ENCODE data around the gene SSB. TPM values are rescaled to one million over a fixed set of nuclear protein-coding genes. Genes with fewer than 3 reads are reported as not detected.

The SSB gene
- total RNA-seq, 2 donors from 2014 or later = 66.8 to 105 TPM

DNA sequence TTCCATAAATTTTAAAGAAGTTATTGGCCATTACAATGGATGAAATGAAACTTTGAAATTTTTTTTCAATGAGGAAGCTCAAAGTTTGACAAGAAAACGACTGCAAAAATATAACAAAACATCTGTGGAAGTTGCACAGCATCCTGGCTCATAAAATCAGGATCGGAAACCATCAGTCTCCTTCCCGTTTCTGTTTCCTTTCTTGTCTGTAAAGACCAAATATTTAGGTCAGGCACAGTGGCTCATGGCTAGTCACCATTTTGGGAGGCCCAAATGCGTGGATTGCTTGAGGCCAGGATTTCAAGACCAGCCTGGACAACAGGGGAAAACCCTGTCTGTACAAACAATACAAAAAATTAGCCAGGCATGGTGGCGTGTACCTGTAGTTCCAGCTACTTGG lies 27.6 kb upstream of the SSB start:
- DNase-seq (ENCODE audit: low spot score) (no peak), ATAC-seq (no peak)
- Mint-ChIP-seq H3K36me3 (no peaks in the 10 kb centered on the region), H3K27me3 (no peaks in the 10 kb centered on the region), H3K9me3 (no peaks in the 10 kb centered on the region), H3K4me3 (no peak overlapping the region), H3K27ac (no peak overlapping the region), H3K4me1 (ENCODE audit: low read depth in 2 of 2) (peaks cover 9 to 12% of the 10 kb centered on the region in 2 donors)

DNA sequence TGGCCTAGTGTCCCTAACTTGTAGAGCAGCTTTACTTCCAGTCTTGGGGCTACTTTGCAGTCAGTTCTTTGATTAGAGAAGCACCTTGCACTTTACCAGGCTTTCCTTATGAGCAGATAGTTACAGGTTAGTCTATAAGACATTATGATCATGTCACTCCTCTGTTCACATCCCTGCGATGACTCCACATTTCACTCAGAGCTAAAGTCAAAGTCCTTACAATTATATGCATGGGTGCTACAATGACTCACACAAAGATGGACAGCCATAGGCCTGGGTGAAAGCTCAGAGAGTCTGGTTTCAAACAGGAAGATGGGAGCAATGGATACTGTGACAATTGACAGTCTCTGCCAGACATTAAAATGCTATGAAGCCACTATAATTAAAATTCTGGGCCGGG lies 27.1 kb upstream of the SSB start:
- Mint-ChIP-seq H3K36me3 (no peaks in the 10 kb centered on the region), H3K9me3 (no peaks in the 10 kb centered on the region), H3K27me3 (no peaks in the 10 kb centered on the region), H3K4me3 (no peak overlapping the region), H3K4me1 (ENCODE audit: low read depth in 2 of 2) (peaks cover 9 to 10% of the 10 kb centered on the region in 2 donors), H3K27ac (no peak overlapping the region)
- ATAC-seq = peak in 1 of 2 donors; percentile 34
- DNase-seq (ENCODE audit: low spot score) = no peak

DNA sequence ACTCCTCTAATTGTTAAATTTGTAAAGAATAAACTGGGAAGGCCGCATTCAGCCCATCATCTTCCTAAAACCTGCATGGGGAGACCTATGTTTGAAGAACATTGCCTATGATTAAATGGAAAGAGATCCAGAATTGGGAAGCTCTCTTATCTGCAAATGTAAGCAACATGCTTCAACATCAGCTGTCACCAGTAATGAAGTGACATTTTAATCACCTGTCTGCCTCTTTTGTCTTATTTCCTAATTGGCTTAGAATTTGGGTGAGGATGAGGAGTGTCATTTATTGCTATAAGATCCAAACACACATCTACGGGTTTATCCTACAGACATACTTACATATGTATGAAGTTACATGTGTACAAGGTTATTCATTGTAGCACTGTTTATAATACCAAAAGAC lies 26.0 kb upstream of the SSB start:
- Mint-ChIP-seq H3K36me3 (no peaks in the 10 kb centered on the region), H3K27me3 (no peaks in the 10 kb centered on the region), H3K4me1 (ENCODE audit: low read depth in 2 of 2) (peaks cover 0 to 4% of the 10 kb centered on the region in 2 donors), H3K4me3 (no peak overlapping the region), H3K27ac (no peak overlapping the region), H3K9me3 (no peaks in the 10 kb centered on the region)
- ATAC-seq (no peak), DNase-seq (ENCODE audit: low spot score) (no peak)

DNA sequence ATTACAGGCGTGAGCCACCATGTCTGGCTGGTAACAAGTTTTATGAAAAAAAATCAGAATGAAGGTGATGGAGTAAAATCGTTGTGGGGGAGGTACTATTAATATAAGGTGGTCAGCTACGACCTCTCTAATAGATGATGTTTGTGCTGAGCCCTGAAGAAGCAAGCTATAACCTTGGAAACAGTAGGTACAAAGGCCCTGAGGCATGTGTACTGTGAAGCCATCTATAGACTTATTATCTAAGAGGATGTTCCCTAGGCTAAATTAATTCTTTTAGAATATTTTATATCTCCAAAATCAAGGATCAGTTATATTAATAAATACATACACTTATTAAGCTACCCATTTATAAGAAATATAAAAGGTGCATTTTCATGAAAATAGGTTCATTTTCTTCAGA lies 23.3 kb upstream of the SSB start:
- H3K4me3 Mint-ChIP-seq = no peak overlapping the region
- no peaks in the 10 kb centered on the region for H3K36me3 Mint-ChIP-seq
- ATAC-seq (no peak), DNase-seq (ENCODE audit: low spot score) (no peak)
- no peaks in the 10 kb centered on the region for H3K9me3 Mint-ChIP-seq
- no peak overlapping the region for H3K27ac Mint-ChIP-seq
- H3K4me1 Mint-ChIP-seq (ENCODE audit: low read depth in 2 of 2) = no peaks in the 10 kb centered on the region
- no peaks in the 10 kb centered on the region for H3K27me3 Mint-ChIP-seq

DNA sequence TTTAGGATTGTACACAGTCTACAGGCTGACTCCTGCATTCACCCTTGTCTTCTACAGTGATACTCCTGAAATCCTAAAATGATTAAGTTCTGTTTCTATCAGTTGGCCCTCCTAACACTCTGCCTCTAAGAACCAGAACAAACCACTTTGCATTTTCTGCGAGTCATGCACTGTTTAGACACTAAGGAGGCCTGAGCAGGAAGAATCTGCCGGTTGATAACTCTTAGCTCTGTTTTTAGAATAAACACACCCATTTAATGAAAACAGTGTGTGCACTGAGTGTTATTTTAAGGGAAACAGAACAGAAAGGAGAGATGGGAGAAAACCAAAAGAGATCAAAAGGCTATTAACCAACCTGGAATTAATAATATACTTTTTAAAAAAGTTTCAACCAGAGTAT lies 22.9 kb upstream of the SSB start:
- Mint-ChIP-seq H3K9me3 (no peaks in the 10 kb centered on the region), H3K4me3 (no peak overlapping the region), H3K36me3 (no peaks in the 10 kb centered on the region), H3K4me1 (ENCODE audit: low read depth in 2 of 2) (no peaks in the 10 kb centered on the region), H3K27ac (no peak overlapping the region), H3K27me3 (no peaks in the 10 kb centered on the region)
- ATAC-seq (no peak), DNase-seq (ENCODE audit: low spot score) (no peak)

DNA sequence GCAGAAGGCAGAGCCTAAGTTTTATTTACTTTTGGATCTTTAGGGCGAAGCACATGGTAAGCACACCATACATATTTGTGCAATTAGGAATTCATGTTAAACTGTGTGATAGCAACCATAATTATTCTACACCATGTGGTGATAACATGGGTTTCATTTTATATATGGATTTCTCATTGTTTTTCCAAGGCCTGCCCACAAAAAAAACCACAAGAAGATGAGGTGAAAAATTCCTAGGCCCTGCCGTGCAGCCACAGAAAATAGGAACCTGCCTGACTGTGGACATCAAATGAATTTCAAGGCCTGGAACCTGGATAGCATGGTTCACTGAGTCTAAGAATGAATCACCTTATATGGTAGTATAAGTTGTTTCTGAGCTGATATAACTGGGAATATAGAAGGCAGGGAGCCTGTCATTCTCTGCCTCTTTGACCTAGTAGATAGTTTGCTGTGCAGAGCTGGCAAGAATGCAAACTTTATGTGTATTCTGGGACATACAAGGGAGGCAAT lies 22.4 kb upstream of the SSB start:
- DNase-seq (ENCODE audit: low spot score) = no peak
- no peak for ATAC-seq
- Mint-ChIP-seq H3K4me1 (ENCODE audit: low read depth in 2 of 2) (no peaks in the 10 kb centered on the region), H3K27ac (no peak overlapping the region), H3K4me3 (no peak overlapping the region), H3K9me3 (no peaks in the 10 kb centered on the region), H3K27me3 (no peaks in the 10 kb centered on the region), H3K36me3 (no peaks in the 10 kb centered on the region)

DNA sequence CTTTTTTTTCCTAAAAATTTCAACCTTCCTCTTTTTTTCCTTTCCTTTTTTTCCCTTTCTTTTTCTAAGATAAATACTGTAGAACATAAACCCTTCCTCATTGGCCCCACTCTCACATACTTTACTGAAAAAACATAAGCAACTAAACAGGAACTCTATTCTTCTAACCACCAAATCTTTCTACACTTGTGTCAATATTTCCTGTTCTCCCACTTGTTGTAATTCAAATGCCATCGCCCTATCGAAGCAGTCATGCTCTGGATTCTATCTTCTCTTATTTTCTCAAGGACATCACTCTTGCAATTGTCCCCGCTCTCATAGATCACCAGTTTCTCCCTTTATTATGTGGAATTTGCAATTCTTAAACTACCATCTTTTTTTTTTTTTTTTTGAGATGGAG lies 20.2 kb upstream of the SSB start:
- DNase-seq (ENCODE audit: low spot score) (no peak), ATAC-seq (no peak)
- no peaks in the 10 kb centered on the region for H3K9me3 Mint-ChIP-seq
- H3K36me3 Mint-ChIP-seq = no peaks in the 10 kb centered on the region
- H3K4me1 Mint-ChIP-seq (ENCODE audit: low read depth in 2 of 2) = no peaks in the 10 kb centered on the region
- no peaks in the 10 kb centered on the region for H3K27me3 Mint-ChIP-seq
- H3K27ac Mint-ChIP-seq = no peak overlapping the region
- H3K4me3 Mint-ChIP-seq = no peak overlapping the region

DNA sequence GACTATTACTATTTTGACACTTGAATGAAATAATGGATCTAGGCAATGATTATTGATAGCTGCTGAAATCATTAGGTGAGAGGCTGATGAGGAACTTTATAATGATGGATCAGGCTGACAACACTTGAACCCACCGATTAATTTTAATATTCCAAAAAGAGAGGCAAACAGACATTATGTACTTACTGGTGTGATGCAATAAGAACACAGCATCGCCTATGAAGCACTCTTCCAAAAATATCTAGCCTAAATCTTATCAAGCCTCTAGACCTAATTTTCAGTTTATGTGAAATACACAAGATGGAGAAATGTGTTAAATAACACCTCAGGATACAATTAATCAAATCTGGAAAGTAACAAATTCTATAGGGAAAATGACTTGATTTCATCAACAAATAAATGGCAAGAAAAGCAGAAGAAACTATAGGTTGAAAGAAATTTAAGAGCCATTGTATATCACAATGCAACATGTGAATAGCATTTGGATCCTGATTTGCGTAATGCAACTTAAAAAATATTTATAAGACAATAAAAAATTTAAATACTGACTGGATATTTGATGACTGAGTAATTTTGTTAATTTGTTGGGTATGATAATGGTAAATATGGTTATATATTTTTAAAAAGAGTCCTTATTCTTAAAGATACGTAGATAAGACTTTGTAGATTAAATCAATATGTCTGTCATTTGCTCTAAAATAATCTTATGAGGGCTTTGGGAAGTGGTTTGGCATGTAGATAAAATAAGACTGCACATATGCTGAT lies 17.2 kb upstream of the SSB start:
- no peak overlapping the region for H3K4me3 Mint-ChIP-seq
- no peaks in the 10 kb centered on the region for H3K9me3 Mint-ChIP-seq
- H3K27ac Mint-ChIP-seq = no peak overlapping the region
- no peaks in the 10 kb centered on the region for H3K27me3 Mint-ChIP-seq
- no peaks in the 10 kb centered on the region for H3K4me1 Mint-ChIP-seq (ENCODE audit: low read depth in 2 of 2)
- DNase-seq (ENCODE audit: low spot score) = no peak
- ATAC-seq = no peak
- no peaks in the 10 kb centered on the region for H3K36me3 Mint-ChIP-seq

DNA sequence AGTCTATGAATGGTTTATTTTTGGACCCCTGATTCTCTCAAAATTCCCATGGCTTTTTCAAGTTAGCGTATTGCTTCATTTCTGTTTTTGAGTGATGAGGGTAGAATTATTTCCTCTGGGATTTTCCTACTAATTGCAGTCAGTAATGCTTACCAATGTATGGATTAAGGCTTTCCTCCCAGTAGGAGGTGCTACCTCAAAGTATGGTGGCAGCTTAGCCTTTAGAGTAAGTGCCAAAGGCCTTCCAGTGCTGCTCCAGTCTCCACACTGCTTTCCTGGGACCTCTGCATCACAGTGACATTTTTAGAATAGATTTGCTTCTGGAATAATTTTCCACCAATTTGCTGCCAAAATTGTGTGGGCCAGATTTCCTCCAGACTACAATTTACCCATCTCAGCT lies 16.2 kb upstream of the SSB start:
- Mint-ChIP-seq H3K9me3 (no peaks in the 10 kb centered on the region), H3K36me3 (no peaks in the 10 kb centered on the region), H3K27me3 (peaks cover 0 to under 1% of the 10 kb centered on the region in 2 donors), H3K4me1 (ENCODE audit: low read depth in 2 of 2) (no peaks in the 10 kb centered on the region), H3K27ac (no peak overlapping the region), H3K4me3 (no peak overlapping the region)
- no peak for ATAC-seq
- no peak for DNase-seq (ENCODE audit: low spot score)

DNA sequence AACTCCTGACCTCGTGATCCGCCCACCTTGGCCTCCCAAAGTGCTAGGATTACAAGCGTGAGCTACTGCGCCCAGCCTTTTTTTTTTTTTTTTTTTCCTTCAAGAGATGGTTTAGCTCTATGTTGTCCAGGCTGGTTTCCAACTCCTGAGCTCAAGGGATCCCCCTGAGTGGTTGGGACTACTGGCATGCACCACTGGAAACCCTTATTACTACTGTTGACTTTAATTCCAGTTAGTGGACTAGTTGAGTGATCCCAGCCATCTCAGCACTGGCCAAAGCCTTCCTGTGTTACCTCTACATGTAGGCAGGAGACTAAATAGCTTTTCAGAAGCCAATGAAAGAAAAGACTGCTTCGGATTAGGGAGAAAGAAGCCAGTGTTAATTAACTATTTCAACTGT lies 8.1 kb upstream of the SSB start:
- DNase-seq (ENCODE audit: low spot score) (no peak), ATAC-seq (no peak)
- Mint-ChIP-seq H3K36me3 (no peaks in the 10 kb centered on the region), H3K27ac (no peak overlapping the region), H3K4me1 (ENCODE audit: low read depth in 2 of 2) (peaks cover 4 to 5% of the 10 kb centered on the region in 2 donors), H3K4me3 (no peak overlapping the region), H3K27me3 (peaks cover 19 to 25% of the 10 kb centered on the region in 2 donors), H3K9me3 (no peaks in the 10 kb centered on the region)

DNA sequence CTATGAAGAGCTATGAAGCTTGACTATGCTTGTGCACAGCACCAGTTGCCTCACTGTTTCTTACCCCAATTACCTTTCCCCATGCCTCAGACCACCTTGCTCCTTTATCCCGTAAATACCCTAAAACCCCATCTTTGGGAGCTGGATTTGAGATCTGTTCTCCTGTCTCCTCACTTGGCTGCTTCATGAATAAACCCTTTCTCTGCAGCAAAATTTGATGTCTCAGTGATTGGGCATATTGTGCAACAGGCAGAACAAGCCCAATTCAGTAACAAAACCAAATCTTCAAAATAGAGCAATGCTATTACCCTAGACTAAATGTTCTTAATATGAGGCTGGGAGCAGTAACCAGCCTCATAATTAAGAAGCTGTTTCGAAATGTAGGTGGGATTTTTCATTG lies 3.5 kb upstream of the SSB start:
- DNase-seq (ENCODE audit: low spot score) = no peak
- no peaks in the 10 kb centered on the region for H3K36me3 Mint-ChIP-seq
- ATAC-seq = no peak
- no peak overlapping the region for H3K4me3 Mint-ChIP-seq
- no peak overlapping the region for H3K27ac Mint-ChIP-seq
- H3K27me3 Mint-ChIP-seq = peaks cover 0 to 10% of the 10 kb centered on the region in 2 donors
- no peaks in the 10 kb centered on the region for H3K9me3 Mint-ChIP-seq
- peaks cover 8 to 12% of the 10 kb centered on the region in 2 donors for H3K4me1 Mint-ChIP-seq (ENCODE audit: low read depth in 2 of 2)

DNA sequence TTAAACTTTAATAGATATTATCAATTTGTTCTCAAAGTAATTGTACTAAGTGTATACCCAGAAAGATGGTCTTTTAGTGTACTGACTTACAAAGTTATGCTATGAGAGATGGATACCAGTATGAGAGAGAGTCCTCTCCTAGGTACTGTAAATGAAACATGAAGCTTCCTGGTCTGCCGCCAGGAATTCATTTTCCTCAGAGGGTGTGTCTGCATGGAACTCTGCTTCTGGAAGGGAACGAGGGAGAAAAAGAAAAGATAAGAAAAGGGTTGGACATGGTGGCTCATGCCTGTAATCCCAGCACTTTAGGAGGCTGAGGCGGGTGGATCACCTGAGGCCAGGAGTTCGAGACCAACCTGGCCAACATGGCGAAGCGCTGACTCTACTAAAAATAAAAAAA lies 2.2 kb upstream of the SSB start:
- DNase-seq (ENCODE audit: low spot score) (no peak), ATAC-seq (no peak)
- Mint-ChIP-seq H3K36me3 (no peaks in the 10 kb centered on the region), H3K27me3 (peaks cover 0 to 10% of the 10 kb centered on the region in 2 donors), H3K9me3 (no peaks in the 10 kb centered on the region), H3K4me3 (peak overlapping the region; percentile 4), H3K27ac (no peak overlapping the region), H3K4me1 (ENCODE audit: low read depth in 2 of 2) (peaks cover 8 to 12% of the 10 kb centered on the region in 2 donors)

DNA sequence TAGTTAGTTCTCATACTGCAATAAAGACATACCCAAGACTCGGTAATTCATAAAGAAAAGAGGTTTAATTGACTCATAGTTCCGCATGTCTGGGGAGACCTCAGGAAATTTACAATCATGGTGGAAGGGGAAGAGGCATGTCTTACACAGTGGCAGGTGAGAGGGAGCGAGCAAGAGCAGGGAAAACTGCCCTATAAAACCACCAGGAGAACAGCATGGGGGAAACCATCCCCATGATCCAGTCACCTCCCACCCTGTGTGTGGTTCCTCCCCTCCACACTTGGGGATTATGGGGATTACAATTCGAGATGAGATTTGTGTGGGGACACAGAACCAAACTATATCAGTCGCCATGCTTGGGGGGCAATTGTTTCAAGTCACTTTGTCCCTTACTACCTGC lies 1.1 kb upstream of the SSB start:
- H3K9me3 Mint-ChIP-seq = no peaks in the 10 kb centered on the region
- H3K27me3 Mint-ChIP-seq = peaks cover 0 to 8% of the 10 kb centered on the region in 2 donors
- no peak for ATAC-seq
- DNase-seq (ENCODE audit: low spot score) = no peak
- peak overlapping the region in 1 of 2 donors; percentile 52 for H3K27ac Mint-ChIP-seq
- H3K36me3 Mint-ChIP-seq = no peaks in the 10 kb centered on the region
- H3K4me1 Mint-ChIP-seq (ENCODE audit: low read depth in 2 of 2) = peaks cover 8 to 12% of the 10 kb centered on the region in 2 donors
- peak overlapping the region; percentile 68 for H3K4me3 Mint-ChIP-seq

DNA sequence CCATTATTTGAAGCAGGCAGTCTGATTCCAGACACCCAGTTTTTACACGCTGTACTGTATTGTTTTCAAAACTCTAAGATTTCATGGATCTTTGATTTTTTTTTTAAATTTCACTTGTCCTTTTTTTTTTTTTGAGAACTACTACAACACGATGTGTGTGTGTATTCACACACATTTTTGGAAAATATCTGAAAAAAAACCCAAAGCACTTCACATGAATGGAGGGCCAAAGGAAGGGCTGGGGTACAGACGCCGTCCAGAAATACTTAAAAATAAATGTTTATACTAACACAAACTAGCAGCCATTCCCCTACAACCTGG lies 314 bp upstream of the SSB start:
- peak overlapping the region; percentile 92 for H3K4me3 Mint-ChIP-seq
- H3K4me1 Mint-ChIP-seq (ENCODE audit: low read depth in 2 of 2) = peaks cover 8 to 12% of the 10 kb centered on the region in 2 donors
- peaks cover 0 to 8% of the 10 kb centered on the region in 2 donors for H3K27me3 Mint-ChIP-seq
- ATAC-seq (no peak), DNase-seq (ENCODE audit: low spot score) (no peak)
- H3K36me3 Mint-ChIP-seq = no peaks in the 10 kb centered on the region
- H3K9me3 Mint-ChIP-seq = no peaks in the 10 kb centered on the region
- peak overlapping the region; percentile 86 to 87 for H3K27ac Mint-ChIP-seq

DNA sequence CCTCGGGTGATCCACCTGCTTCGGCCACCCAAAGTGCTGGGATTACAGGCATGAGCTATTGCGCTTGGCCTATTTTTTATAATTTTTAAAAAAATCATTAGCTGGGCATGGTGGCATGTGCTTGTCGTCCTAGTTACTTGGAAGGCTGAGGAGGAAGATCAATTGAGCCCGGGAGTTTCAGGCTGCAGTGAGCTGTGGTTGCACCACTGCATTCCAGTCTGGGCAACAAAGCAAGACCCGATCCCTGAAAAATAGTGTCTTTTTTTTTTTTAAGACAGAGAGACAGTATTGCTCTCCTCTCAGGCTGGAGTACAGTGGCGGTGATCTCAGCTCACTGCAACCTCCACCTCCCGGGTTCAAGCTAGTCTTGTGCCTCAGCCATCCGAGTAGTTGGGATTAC lies 4.8 kb downstream of the SSB start:
- DNase-seq (ENCODE audit: low spot score) = no peak
- Mint-ChIP-seq H3K36me3 (peaks cover 7% of the 10 kb centered on the region), H3K4me3 (no peak overlapping the region), H3K4me1 (ENCODE audit: low read depth in 2 of 2) (peaks cover 5 to 8% of the 10 kb centered on the region in 2 donors), H3K27ac (no peak overlapping the region), H3K9me3 (no peaks in the 10 kb centered on the region), H3K27me3 (no peaks in the 10 kb centered on the region)
- ATAC-seq = no peak

All from natural killer cell treated with Interleukin-12 subunit alpha and Interleukin-12 subunit beta and Interleukin-15 and Interleukin-18, amount 100 ng/mL, for 72 hours (primary cell).